Caki2 (cell line): ENCODE measurements around the gene EPHX1. TPM values are rescaled to one million over a fixed set of nuclear protein-coding genes. Genes with fewer than 3 reads are reported as not detected.
A peak's percentile ranks its signal among the peaks of the same experiment; 100 is the strongest.
"Not testable (repeated sequence)": the region's sequence is repeated elsewhere in the genome, so short reads cannot be mapped to it uniquely, and the experiment has no call there.

Experiments
- DNase-seq: peaks from one replicate; pipeline ENCODE4 v3.0.0-alpha.2; 2015; ENCODE audit warnings: low read depth
- in situ Hi-C: cut with HindIII; loops from 2 replicates; pipeline ENCODE4 v1.10.0; 2016; ENCODE audit warnings: low sequenced_read_pairs, low pct_unique_long_range_greater_than_20kb, mixed read lengths
- total RNA-seq: library from RNA; depleted of rRNA; stranded (reverse); fragments of >200 nt; shearing (Covaris generic); gene quantifications from 2 replicates; pipeline ENCODE4 v1.2.3, GENCODE V29; 2014; ENCODE audit warnings: low replicate concordance; rRNA removed

EPHX1 gene
- total RNA-seq = 192 and 251 TPM in 2 replicates

- DNase-seq = peak; percentile 85
- in situ Hi-C loops = no loop called here
These were observed at the start of gene EPHX1 for GRCh38 chr1:225809842-225810578. Gene EPHX1 (plus strand): TSS chr1:225810124. CDS start chr1:225828730, 18,606 bp downstream.

GRCh38 chr1:225760531-225760930 lies 49.4 kb upstream of the EPHX1 start:
- no peak for DNase-seq
- in situ Hi-C loops = no loop called here

DNA sequence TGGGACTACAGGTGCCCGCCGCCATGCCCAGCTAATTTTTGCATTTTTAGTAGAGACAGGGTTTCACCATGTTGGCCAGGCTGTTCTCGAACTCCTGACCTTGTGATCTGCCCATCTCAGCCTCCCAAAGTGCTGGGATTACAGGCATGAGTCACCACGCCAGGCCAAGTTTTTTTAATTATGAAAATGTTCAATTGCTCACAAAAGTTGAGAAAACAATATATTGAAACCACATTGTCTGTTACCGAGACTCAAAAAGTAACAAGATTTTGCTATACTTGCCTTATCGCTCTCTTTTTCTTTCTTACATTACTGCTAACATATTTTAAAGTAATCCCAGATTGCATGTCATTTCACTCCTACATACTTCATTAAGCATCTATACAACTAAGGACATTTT lies 48.5 kb upstream of the EPHX1 start:
- in situ Hi-C loops, DNase-seq: not testable (repeated sequence)

DNA sequence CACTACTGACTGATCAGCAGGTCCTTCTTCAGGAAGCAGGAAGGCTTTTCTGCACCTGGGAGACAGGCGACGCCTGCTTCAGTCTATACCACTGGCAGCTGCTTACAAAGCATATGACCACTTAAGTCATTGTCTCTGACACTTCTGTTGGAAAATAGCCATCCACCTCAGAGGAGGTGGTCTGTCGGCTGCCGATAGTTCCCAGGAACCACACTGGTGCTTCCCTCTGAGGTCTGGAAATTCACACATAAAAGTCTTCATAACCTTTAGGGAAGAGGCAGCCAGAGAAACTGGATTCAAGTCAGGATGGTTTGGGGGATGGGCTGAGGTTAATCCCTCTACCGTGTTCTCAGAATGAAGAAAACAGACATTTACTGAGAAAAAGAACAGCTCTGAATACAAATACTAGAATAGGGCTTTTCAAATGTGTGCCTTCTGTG lies 47.9 kb upstream of the EPHX1 start:
- peak; percentile 33 for DNase-seq

DNA sequence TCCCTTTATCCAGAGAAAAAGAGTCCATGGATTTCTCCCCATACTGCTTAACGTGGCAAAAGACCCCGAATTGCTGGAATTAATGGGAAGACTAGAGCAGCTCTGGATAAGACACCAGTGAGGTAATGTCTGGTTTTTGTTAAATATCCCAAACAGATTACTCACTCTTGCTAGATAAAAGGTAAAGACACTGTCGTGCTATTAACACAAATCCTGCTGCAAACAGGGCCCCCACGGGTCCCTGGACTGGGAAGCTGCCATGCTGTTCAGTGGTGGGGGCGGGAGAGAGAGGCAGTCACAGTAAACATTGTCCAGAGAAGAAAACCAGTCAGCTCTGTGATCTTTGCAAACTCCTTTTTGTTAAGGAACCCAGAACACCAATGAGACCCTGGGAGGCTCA lies 47.5 kb upstream of the EPHX1 start:
- in situ Hi-C loops = no loop called here
- peak; percentile 29 for DNase-seq

More for the DNA sequence above, 47.9 kb upstream of the EPHX1 start:
- in situ Hi-C loops = no loop called here

DNA sequence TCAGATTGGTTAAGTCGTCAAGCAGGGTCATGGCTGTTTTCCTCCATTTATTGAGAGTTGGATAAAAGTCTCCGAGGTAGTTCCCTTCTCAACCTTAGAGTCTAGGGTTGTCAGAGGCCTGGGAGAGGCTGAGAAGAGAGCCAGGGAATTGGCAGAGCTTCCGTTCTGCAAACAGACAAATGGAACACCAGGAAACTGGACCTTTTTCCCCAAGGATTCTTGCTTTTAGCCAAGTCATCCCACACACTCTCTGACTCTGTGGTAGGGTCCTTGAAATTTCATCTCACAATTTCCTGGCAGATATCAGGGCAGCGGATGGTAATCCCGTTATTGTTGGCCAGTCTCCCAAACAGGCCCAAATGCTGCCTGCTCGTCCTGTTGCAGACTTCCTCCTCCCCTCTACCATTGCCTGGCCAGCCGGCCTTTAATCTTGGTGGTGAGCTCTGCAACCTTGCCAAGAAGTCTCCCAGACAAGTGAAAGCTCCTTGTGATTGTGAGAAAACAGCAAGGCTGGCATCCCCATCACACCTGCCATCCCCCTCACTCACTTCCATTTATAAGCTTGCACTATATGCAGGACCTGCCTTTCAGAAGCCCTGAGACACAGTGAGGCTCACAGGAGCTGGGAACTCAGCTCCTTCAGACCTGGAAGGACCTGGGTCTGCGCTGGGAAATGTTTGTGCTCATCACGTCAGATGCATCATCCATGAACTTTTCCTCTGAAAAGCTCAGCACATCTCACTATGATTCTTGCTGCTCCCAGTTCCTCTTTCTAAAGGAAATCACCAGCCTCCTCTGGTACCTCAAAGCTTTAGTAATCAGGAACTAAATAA lies 46.0 kb upstream of the EPHX1 start:
- DNase-seq = peak; percentile 56
- in situ Hi-C loops = no loop called here

GRCh38 chr1:225765982-225766674 lies 43.8 kb upstream of the EPHX1 start:
- no peak for DNase-seq
- in situ Hi-C loops = loop anchor here (5.0 kb wide), 1 partner anchor 209 kb away; no protein-coding TSS in a partner anchor

- DNase-seq = peak; percentile 43
- in situ Hi-C loops = loop anchor here (5.0 kb wide), 1 partner anchor 210 kb away; no protein-coding TSS in a partner anchor
These were observed 42.8 kb upstream of the EPHX1 start for GRCh38 chr1:225766967-225767633.

- no peak for DNase-seq
- in situ Hi-C loops = loop anchor here (5.0 kb wide), 1 partner anchor 211 kb away; no protein-coding TSS in a partner anchor
These were observed 42.0 kb upstream of the EPHX1 start for GRCh38 chr1:225767634-225768540.

- in situ Hi-C loops = loop anchor here (5.0 kb wide), 1 partner anchor 212 kb away; no protein-coding TSS in a partner anchor
- no peak for DNase-seq
These were observed 41.1 kb upstream of the EPHX1 start for GRCh38 chr1:225768662-225769426.

DNA sequence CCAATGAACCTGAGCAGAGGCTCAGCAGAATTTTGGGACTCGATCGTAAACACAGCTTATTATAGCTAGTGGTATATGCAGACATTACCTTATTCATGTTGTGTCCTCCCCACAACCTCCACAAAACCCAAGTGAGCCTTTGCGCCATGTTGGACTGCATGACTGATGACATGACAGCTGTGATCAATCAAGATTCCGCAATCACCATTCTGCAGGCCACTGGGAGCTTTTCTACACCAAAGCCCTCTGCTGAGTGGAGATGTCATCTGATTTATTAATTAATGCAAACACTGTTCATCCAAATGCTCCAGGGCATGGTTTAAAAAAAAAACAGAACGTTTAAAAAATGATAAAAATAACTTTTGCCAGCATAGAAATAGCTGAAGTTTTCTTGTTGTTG lies 40.2 kb upstream of the EPHX1 start:
- in situ Hi-C loops = loop anchor here (5.0 to 10.0 kb wide), 2 partner anchors 212 to 275 kb away; no protein-coding TSS in a partner anchor
- DNase-seq = no peak

- no peak for DNase-seq
- in situ Hi-C loops = loop anchor here (10.0 kb wide), 1 partner anchor 276 kb away; no protein-coding TSS in a partner anchor
These were observed 39.2 kb upstream of the EPHX1 start for GRCh38 chr1:225770561-225771248.

DNA sequence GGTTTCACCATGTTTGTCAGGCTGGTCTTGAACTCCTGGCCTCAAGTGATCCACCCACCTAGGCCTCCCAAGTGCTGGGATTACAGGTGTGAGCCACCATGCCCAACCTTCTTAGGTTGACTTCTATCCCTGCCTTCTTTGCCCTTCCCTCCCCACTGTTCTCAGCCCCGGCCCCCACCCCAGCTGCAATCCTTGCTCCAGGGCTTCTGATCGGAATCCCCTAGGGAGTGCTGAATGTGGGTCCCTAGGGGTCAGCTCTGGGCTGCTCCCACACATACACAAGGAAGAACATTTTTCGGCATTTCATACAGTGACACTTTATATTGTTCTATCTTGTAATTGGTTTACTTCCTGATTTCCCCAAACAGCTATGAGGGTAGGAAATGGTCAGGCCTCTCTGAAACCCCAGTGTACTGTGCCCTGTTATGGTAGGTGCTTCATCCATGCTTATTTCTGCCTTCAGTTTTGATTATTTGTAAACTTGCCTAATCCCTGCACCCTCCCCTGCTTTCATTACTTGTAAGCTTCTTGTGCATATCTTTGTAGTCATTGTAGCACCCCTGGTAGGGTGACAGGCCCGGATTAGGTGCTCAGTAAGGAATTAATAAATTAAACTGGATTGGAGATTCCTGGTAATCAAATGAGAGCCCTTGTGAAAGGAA lies 38.1 kb upstream of the EPHX1 start:
- no peak for DNase-seq
- in situ Hi-C loops = loop anchor here (10.0 kb wide), 1 partner anchor 277 kb away; no protein-coding TSS in a partner anchor

- in situ Hi-C loops = loop anchor here (10.0 kb wide), 1 partner anchor 278 kb away; no protein-coding TSS in a partner anchor
- DNase-seq = peak; percentile 80
These were observed 37.6 kb upstream of the EPHX1 start for GRCh38 chr1:225772323-225772768.

DNA sequence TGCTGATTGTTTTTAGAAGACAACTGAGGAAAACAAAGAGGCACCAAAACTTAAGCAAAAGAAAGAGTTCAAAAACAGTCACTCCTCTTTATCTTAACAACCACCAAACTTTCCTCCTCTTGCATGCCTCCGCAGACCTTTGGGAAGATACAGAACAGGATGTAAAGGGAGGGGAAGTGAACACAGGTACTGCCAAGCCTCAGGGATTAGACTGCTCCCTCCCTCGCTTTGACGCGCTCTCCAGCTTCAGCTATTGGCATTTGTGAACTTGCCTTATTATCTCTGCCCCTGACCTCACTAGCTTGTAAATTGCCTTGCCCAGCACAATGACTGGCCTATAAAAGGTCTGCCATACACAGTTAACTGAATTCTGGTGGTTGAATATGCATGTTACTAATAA lies 37.1 kb upstream of the EPHX1 start:
- in situ Hi-C loops = loop anchor here (10.0 kb wide), 1 partner anchor 278 kb away; no protein-coding TSS in a partner anchor
- DNase-seq = no peak
